ENCODE measurements around the gene GGNBP2. TPM values are rescaled to one million over a fixed set of nuclear protein-coding genes. Genes with fewer than 3 reads are reported as not detected.

The GGNBP2 gene
- total and polyA plus RNA-seq, 9 donors = 45.1 to 92.1 (median 66.2) TPM

- no peak overlapping the region for H3K27ac ChIP-seq
- DNase-seq = no peak
- 60 to 72% (median 67%) methylated on average over 7 of the region's 7 CpGs for WGBS, 3 donors
- no peaks in the 10 kb centered on the region for H3K9me3 ChIP-seq
- H3K4me1 ChIP-seq (ENCODE audit: insufficient read depth) = no peaks in the 10 kb centered on the region
- no peaks in the 10 kb centered on the region for H3K27me3 ChIP-seq
- intact Hi-C loops (cut with DNase I) = no loop called here
- H3K36me3 ChIP-seq = no peaks in the 10 kb centered on the region
- TF ChIP-seq POLR2A (IDR thresholded peaks at IDR 0.05) = no peak
- no peak for TF ChIP-seq CTCF (IDR thresholded peaks at IDR 0.05)
- TF ChIP-seq EP300 (IDR thresholded peaks at IDR 0.05) = no peak
- H3K4me3 ChIP-seq = no peak overlapping the region
Observed at GRCh38 chr17:36498560-36499300, 46.0 kb upstream of the GGNBP2 start.

- no peak for TF ChIP-seq POLR2A (IDR thresholded peaks at IDR 0.05)
- no peak for TF ChIP-seq CTCF (IDR thresholded peaks at IDR 0.05)
- no peak for TF ChIP-seq EP300 (IDR thresholded peaks at IDR 0.05)
- WGBS, 3 donors = 93% methylated on average over 15 of the region's 15 CpGs
- intact Hi-C loops (cut with DNase I) = no loop called here
- no peaks in the 10 kb centered on the region for H3K36me3 ChIP-seq
- no peak for DNase-seq
- no peaks in the 10 kb centered on the region for H3K4me1 ChIP-seq (ENCODE audit: insufficient read depth)
- H3K27me3 ChIP-seq = no peaks in the 10 kb centered on the region
- no peak overlapping the region for H3K27ac ChIP-seq
- no peak overlapping the region for H3K4me3 ChIP-seq
- H3K9me3 ChIP-seq = no peaks in the 10 kb centered on the region
Observed at GRCh38 chr17:36500745-36501225, 43.9 kb upstream of the GGNBP2 start.

GRCh38 chr17:36501351-36501750, 43.4 kb upstream of the GGNBP2 start:
- H3K36me3 ChIP-seq = no peaks in the 10 kb centered on the region
- intact Hi-C loops (cut with DNase I) = no loop called here
- H3K9me3 ChIP-seq = no peaks in the 10 kb centered on the region
- TF ChIP-seq POLR2A (IDR thresholded peaks at IDR 0.05) (no peak), CTCF (IDR thresholded peaks at IDR 0.05) (no peak), EP300 (IDR thresholded peaks at IDR 0.05) (no peak)
- no peaks in the 10 kb centered on the region for H3K27me3 ChIP-seq
- DNase-seq = no peak
- no peak overlapping the region for H3K4me3 ChIP-seq
- H3K27ac ChIP-seq = no peak overlapping the region
- 92 to 99% (median 93%) methylated on average over 3 of the region's 3 CpGs for WGBS, 3 donors
- H3K4me1 ChIP-seq (ENCODE audit: insufficient read depth) = no peaks in the 10 kb centered on the region

GRCh38 chr17:36501963-36502362, 42.8 kb upstream of the GGNBP2 start:
- Histone ChIP-seq H3K36me3 (no peaks in the 10 kb centered on the region), H3K9me3 (no peaks in the 10 kb centered on the region), H3K4me3 (no peak overlapping the region), H3K27ac (no peak overlapping the region), H3K4me1 (ENCODE audit: insufficient read depth) (no peaks in the 10 kb centered on the region), H3K27me3 (no peaks in the 10 kb centered on the region)
- DNase-seq = no peak
- WGBS, 3 donors = 68 to 75% (median 75%) methylated on average over 6 of the region's 6 CpGs
- TF ChIP-seq CTCF (IDR thresholded peaks at IDR 0.05) (no peak), EP300 (IDR thresholded peaks at IDR 0.05) (no peak), POLR2A (IDR thresholded peaks at IDR 0.05) (no peak)
- intact Hi-C loops (cut with DNase I) = no loop called here
